GM12878 (cell line): ENCODE results near the gene ANKRD33. TPM values are rescaled to one million over a fixed set of nuclear protein-coding genes. Genes with fewer than 3 reads are reported as not detected.

Source experiments
- ATAC-seq: fragments of 200-7000 bp; cut with Tn5 transposase; 3 replicates; pipeline ENCODE4 v1.9.1; 2020; ENCODE audit warnings: mild to moderate bottlenecking, moderate library complexity
- BruUV-seq: library from RNA; stranded (reverse); fragments of 400-500 nt; replicated peaks from 2 replicates; lab custom pipeline; 2021; lab: Mats Ljungman, UMichigan
- CTCF ChIA-PET: fragments of 300-600 bp; sonication (Branson Sonifier 250); formaldehyde crosslinking; extraction: SDS; loops from one replicate; lab custom pipeline; 2021; ENCODE audit warnings: inconsistent platforms; lab: Yijun Ruan, JAX
- POLR2A ChIA-PET: fragments of 350-600 bp; formaldehyde crosslinking; extraction: SDS; loops from one replicate; lab custom pipeline; 2021; ENCODE audit warnings: inconsistent platforms; lab: Charles Lee
- RAD21 ChIA-PET: fragments of 300-600 bp; sonication (Branson Sonifier 250); formaldehyde crosslinking; loops from one replicate; lab custom pipeline; 2023; ENCODE audit warnings: antibody characterized with exemption; ENCODE audit not compliant: unreplicated experiment; lab: Charles Lee
- SMC1A ChIA-PET: fragments of 300-600 bp; sonication (Branson Sonifier 250); formaldehyde crosslinking; loops from one replicate; lab custom pipeline; 2023; ENCODE audit not compliant: unreplicated experiment, uncharacterized antibody; lab: Charles Lee
- DNase-seq: peaks from one replicate; pipeline ENCODE4 v3.0.0-alpha.2; 2011; ENCODE audit warnings: low read depth, low spot score
- FAIRE-seq: peaks from 3 replicates; lab custom pipeline; 2011; peaks lifted over from hg19 to GRCh38; lab: Jason Lieb, UNC
- H2AFZ ChIP-seq: 2 replicates; pipeline ENCODE4 v1.6.0; 2011; ENCODE audit warnings: low read depth, low read length, control low read depth; ENCODE audit not compliant: control insufficient read depth
- H3K27ac ChIP-seq: 2 replicates; pipeline ENCODE4 v1.5.1; 2011; ENCODE audit warnings: control low read depth; ENCODE audit not compliant: control insufficient read depth, insufficient read depth
- H3K27me3 ChIP-seq, 2 experiments: replicated peaks in 1 of 2; 2 replicates each; pipeline versions ENCODE4 v1.6.0 to v1.6.1; 2011; ENCODE audit warnings: low read length in 1 of 2; ENCODE audit not compliant: control insufficient read depth in 2 of 2, insufficient read depth in 2 of 2
- H3K36me3 ChIP-seq, 2 experiments: 2 replicates each; pipeline ENCODE4 v1.5.1; 2011; ENCODE audit warnings: low read length in 1 of 2; ENCODE audit not compliant: control insufficient read depth in 2 of 2, insufficient read depth in 2 of 2
- H3K4me1 ChIP-seq: 2 replicates; pipeline ENCODE4 v1.6.1; 2011; ENCODE audit warnings: mild to moderate bottlenecking, low read length, moderate library complexity, mixed read lengths; ENCODE audit not compliant: control insufficient read depth, insufficient read depth
- H3K4me2 ChIP-seq: 2 replicates; pipeline ENCODE4 v1.6.0; 2011; ENCODE audit warnings: control low read depth; ENCODE audit not compliant: control insufficient read depth, insufficient read depth
- H3K4me3 ChIP-seq: fragments of 200-600 bp; sonication (generic); 2 replicates; pipeline ENCODE4 v1.5.1; 2016
- H3K79me2 ChIP-seq: 2 replicates; pipeline ENCODE4 v1.6.0; 2011; ENCODE audit warnings: low read length; ENCODE audit not compliant: control insufficient read depth, insufficient read depth
- H3K9ac ChIP-seq: 2 replicates; pipeline ENCODE4 v1.8.0; 2011; ENCODE audit warnings: low read length, control low read depth, mixed read lengths; ENCODE audit not compliant: control insufficient read depth, insufficient read depth
- H3K9me3 ChIP-seq: replicated peaks from 3 replicates; pipeline ENCODE4 v1.5.1; 2011; ENCODE audit warnings: mild to moderate bottlenecking, low read length; ENCODE audit not compliant: control insufficient read depth, insufficient read depth
- H4K20me1 ChIP-seq: 2 replicates; pipeline ENCODE4 v1.6.0; 2011; ENCODE audit not compliant: control insufficient read depth, insufficient read depth
- BACH1 ChIP-seq: fragments of 450-650 bp; IDR thresholded peaks from 2 replicates; pipeline ENCODE4 v1.6.1; 2017; ENCODE audit warnings: mild to moderate bottlenecking, borderline replicate concordance
- CUX1 ChIP-seq: IDR thresholded peaks from 2 replicates; pipeline ENCODE4 v1.6.1; 2012; ENCODE audit warnings: improper control_type of control experiment, low read depth, low read length; ENCODE audit not compliant: insufficient replicate concordance
- EZH2 ChIP-seq: IDR thresholded peaks from 2 replicates; pipeline ENCODE4 v1.6.1; 2012; ENCODE audit warnings: low read depth, mild to moderate bottlenecking, control low read depth, inconsistent platforms, low read length, borderline replicate concordance; ENCODE audit not compliant: control insufficient read depth
- WGBS: methylation state at CpG from one replicate; pipeline ENCODE4 v1.1.6; 2016; ENCODE audit warnings: low lambda C conversion rate; ENCODE audit not compliant: insufficient replicate concordance, insufficient coverage; ENCODE audit errors: missing lambda C conversion rate; 5-methylcytosine and 5-hydroxymethylcytosine counted together
- in situ Hi-C: fragments of 300-500 bp; cut with MboI; formaldehyde crosslinking; loops from 9 replicates; pipeline ENCODE4 v1.14.3; 2018; ENCODE audit warnings: mixed read lengths
- intact Hi-C: fragments of 100-400 bp; cut with micrococcal nuclease; formaldehyde crosslinking; loops from one replicate; pipeline ENCODE4 v1.14.2; 2022; ENCODE audit not compliant: unreplicated experiment
- polyA plus RNA-seq, 11 experiments: library from polyadenylated mRNA; depleted of rRNA in 4 of 11; unstranded in 6 of 11; stranded (reverse) in 5 of 11; fragments of >200 nt; fragmentation: Nextera tagmentation in 4 of 11; fragmentation: Illumina TruSeq in 1 of 11; extraction: Ambion mirVana in 4 of 11; extraction: Trizol in 1 of 11; gene quantifications; 1 replicate in 1 of 11; 2 replicates in 10 of 11; pipeline versions ENCODE4 v1.2.1 to v1.2.3, GENCODE V29; 2011 to 2016; ENCODE audit warnings: inconsistent platforms in 2 of 11, missing spikeins in 2 of 11, low read depth in 1 of 11
- total RNA-seq, 4 experiments: library from RNA; depleted of rRNA in 3 of 4; stranded (reverse); fragments of >200 nt in 3 of 4; fragmentation: Illumina TruSeq in 1 of 4; extraction: Trizol in 1 of 4; gene quantifications; 2 replicates each; pipeline versions ENCODE4 v1.2.1 to v1.2.3, GENCODE V29; 2013 to 2021
- TF ChIP-seq, protein P1 (sequence below): fragments of 150-350 bp; IDR thresholded peaks from 2 replicates; pipeline ENCODE4 v1.6.1; 2014; ENCODE audit warnings: mild to moderate bottlenecking, low read depth, low read length

The ANKRD33 gene
- total and polyA plus RNA-seq, 10 of the 15 experiments (the other 5 are each of a cell fraction or from before 2014, with no cell fraction given), result not detected

DNA sequence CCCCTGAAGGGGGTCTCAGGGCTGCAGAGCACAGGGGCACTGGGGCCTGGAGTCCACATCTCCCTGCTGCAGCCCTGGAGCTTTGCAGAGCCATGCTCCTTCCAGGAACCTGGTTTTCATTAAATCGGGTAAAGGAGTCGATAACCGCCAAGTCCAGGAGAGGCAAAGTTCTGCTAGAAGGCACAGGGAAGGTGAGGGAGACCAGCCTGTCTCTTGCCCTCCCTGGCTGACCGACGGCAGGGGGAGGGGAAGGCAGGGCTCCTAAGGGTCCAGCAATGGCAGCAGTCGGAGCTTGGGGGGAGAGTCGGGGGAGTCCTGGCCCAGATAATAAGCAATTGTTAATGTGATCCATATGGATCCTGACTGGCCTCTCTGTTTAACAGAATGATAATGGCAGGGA, 42.4 kb upstream of the ANKRD33 start:
- Histone ChIP-seq H3K4me2 (no peak overlapping the region), H3K4me3 (no peak overlapping the region), H3K27ac (no peak overlapping the region), H3K79me2 (no peaks in the 10 kb centered on the region), H3K36me3 (no peaks in the 10 kb centered on the region), H3K4me1 (no peaks in the 10 kb centered on the region), H3K27me3 (peaks cover 2 to 13% of the 10 kb centered on the region in 2 experiments; a peak in 2 of 4 replicates), H4K20me1 (no peaks in the 10 kb centered on the region; the same call in 1 of the 2 replicates), H3K9me3 (no peaks in the 10 kb centered on the region), H2AFZ (no peak overlapping the region), H3K9ac (no peak overlapping the region)
- intact Hi-C loops, result no loop called here
- TF ChIP-seq CUX1 (no peak), BACH1 (no peak), EZH2 (no peak)
- TF ChIP-seq, protein P1, sequence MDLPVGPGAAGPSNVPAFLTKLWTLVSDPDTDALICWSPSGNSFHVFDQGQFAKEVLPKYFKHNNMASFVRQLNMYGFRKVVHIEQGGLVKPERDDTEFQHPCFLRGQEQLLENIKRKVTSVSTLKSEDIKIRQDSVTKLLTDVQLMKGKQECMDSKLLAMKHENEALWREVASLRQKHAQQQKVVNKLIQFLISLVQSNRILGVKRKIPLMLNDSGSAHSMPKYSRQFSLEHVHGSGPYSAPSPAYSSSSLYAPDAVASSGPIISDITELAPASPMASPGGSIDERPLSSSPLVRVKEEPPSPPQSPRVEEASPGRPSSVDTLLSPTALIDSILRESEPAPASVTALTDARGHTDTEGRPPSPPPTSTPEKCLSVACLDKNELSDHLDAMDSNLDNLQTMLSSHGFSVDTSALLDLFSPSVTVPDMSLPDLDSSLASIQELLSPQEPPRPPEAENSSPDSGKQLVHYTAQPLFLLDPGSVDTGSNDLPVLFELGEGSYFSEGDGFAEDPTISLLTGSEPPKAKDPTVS, result no peak
- 39% methylated on average over 7 of the region's 7 CpGs for whole genome bisulfite sequencing
- in situ Hi-C loops, result no loop called here
- ATAC-seq (no peak), DNase-seq (no peak), FAIRE-seq (no peak)
- POLR2A ChIA-PET, result no interaction called here
- no TSS peak for BruUV-seq
- RAD21 ChIA-PET, result no interaction called here
- SMC1A ChIA-PET, result no interaction called here
- CTCF ChIA-PET, result no interaction called here
